Spleen (tissue), 11 donors: Measurements from ENCODE around the gene MUC13. TPM values are rescaled to one million over a fixed set of nuclear protein-coding genes. Genes with fewer than 3 reads are reported as not detected.

Experiments used
- DNase-seq: peaks from one replicate; pipeline ENCODE4 v3.0.0-alpha.2; 2020
- H3K27ac ChIP-seq, 8 donors: fragments of 200-600 bp; sonication (generic) in 7 of 8; 1 replicate in 4 of 8; 2 replicates in 4 of 8; pipeline versions ENCODE4 v1.5.0 to v1.8.0; 2016 to 2021; ENCODE audit warnings: inconsistent platforms in 4 of 8, mild to moderate bottlenecking in 4 of 8, moderate library complexity in 1 of 8
- H3K27me3 ChIP-seq, 7 donors: fragments of 200-600 bp; sonication (generic) in 6 of 7; replicated peaks in 1 of 7; 1 replicate in 4 of 7; 2 replicates in 3 of 7; pipeline versions ENCODE4 v1.5.0 to v1.8.0; 2016 to 2021; ENCODE audit warnings: inconsistent platforms in 3 of 7, mild to moderate bottlenecking in 1 of 7
- H3K36me3 ChIP-seq, 6 donors: fragments of 200-600 bp; sonication (generic) in 5 of 6; 1 replicate in 4 of 6; 2 replicates in 2 of 6; pipeline versions ENCODE4 v1.5.0 to v1.8.0; 2016 to 2021; ENCODE audit warnings: inconsistent platforms in 2 of 6
- H3K4me1 ChIP-seq, 6 donors: fragments of 200-600 bp; sonication (generic) in 5 of 6; 1 replicate in 3 of 6; 2 replicates in 3 of 6; pipeline versions ENCODE4 v1.5.0 to v1.8.0; 2016 to 2021; ENCODE audit warnings: inconsistent platforms in 3 of 6
- H3K4me3 ChIP-seq, 8 donors: fragments of 200-600 bp; sonication (generic) in 7 of 8; 1 replicate in 4 of 8; 2 replicates in 4 of 8; pipeline versions ENCODE4 v1.5.0 to v1.8.0; 2016 to 2021; ENCODE audit warnings: inconsistent platforms in 4 of 8, mild to moderate bottlenecking in 4 of 8, moderate library complexity in 2 of 8
- H3K9me3 ChIP-seq, 8 donors: fragments of 200-600 bp; sonication (generic) in 7 of 8; 1 replicate in 4 of 8; 2 replicates in 4 of 8; pipeline versions ENCODE4 v1.5.0 to v1.8.0; 2016 to 2021; ENCODE audit warnings: inconsistent platforms in 4 of 8
- CTCF ChIP-seq, 11 experiments: fragments of 200-600 bp in 7 of 11; fragments of 450-650 bp in 4 of 11; sonication (generic) in 4 of 11; IDR thresholded peaks in 8 of 11; conservative IDR thresholded peaks in 3 of 11; 1 replicate in 7 of 11; 2 replicates in 4 of 11; pipeline versions ENCODE4 v1.4.0 to v1.8.0; 2016 to 2021; ENCODE audit warnings: antibody characterized with exemption in 11 of 11, inconsistent platforms in 4 of 11, mild to moderate bottlenecking in 1 of 11
- POLR2A ChIP-seq, 3 donors: fragments of 450-650 bp; IDR thresholded peaks; one replicate each; pipeline ENCODE4 v1.5.1; 2017; ENCODE audit warnings: antibody characterized with exemption in 3 of 3, mild to moderate bottlenecking in 1 of 3
- POLR2AphosphoS5 ChIP-seq, 3 donors: sonication (generic); formaldehyde crosslinking; IDR thresholded peaks; one replicate each; pipeline ENCODE4 v1.5.1; 2017; ENCODE audit warnings: antibody characterized with exemption in 3 of 3
- WGBS, 5 donors: extraction: QIAGEN DNeasy Blood & Tissue Kit in 3 of 5; methylation state at CpG; one replicate each; pipeline versions ENCODE4 v1.1.5 to v1.1.7; 2013 to 2018; 5-methylcytosine and 5-hydroxymethylcytosine counted together
- intact Hi-C: fragments of 100-400 bp; cut with DNase I; formaldehyde crosslinking; loops from one replicate; pipeline ENCODE4 v1.15.0; 2023; ENCODE audit warnings: low total_unique reads
- polyA plus RNA-seq, 3 donors: library from polyadenylated mRNA; stranded (reverse); fragments of 200-250 nt; gene quantifications; one replicate each; pipeline ENCODE4 v1.2.1, GENCODE V29; 2013
- total RNA-seq, 7 donors: library from RNA; depleted of rRNA in 3 of 7; stranded (reverse); fragments of >200 nt in 3 of 7; fragmentation: NEBNext Ultra II Directional in 4 of 7; extraction: Animal tissue kit (Norgen Biotek cat#: 25700) in 4 of 7; gene quantifications; one replicate each; pipeline versions ENCODE4 v1.1.0 to v1.2.1, GENCODE V29; 2016 to 2021
- donor health status: healthy with polysubstance abuse.
- donor health status: DM: no; HTN: no; CAD: no; lungs with moderate emphysema.
- donor health status: DM: no; HTN: no; CAD: no.
- donor health status: Bipolar disorder and iron deficiency.
- donor health status: healthy.
- donor health status: DM: no; HTN: no; CAD: no.
- donor health status: DM: yes; HTN: yes; CAD: no.

MUC13 gene
- total and polyA plus RNA-seq, 10 donors, result 0.06 to 0.93 (median 0.17) TPM; not detected in 4

GRCh38 chr3:124969963-124970722, 35.6 kb upstream of the MUC13 start:
- peaks cover 0 to 8% (median 0%) of the 10 kb centered on the region in 6 donors for H3K4me1 ChIP-seq
- intact Hi-C loops, result no loop called here
- 92 to 97% (median 94%) methylated on average over 18 of the region's 18 CpGs for WGBS, 5 donors
- H3K4me3 ChIP-seq, result no peak overlapping the region
- no peaks in the 10 kb centered on the region for H3K27me3 ChIP-seq
- TF ChIP-seq POLR2A (IDR thresholded peaks at IDR 0.05) (no peak), CTCF (IDR thresholded peaks at IDR 0.05 in 8 of 11, conservative IDR thresholded peaks at IDR 0.05 in 3 of 11) (no peak), POLR2AphosphoS5 (IDR thresholded peaks at IDR 0.05) (peak in 1 of 3 donors; percentile 38)
- peak overlapping the region in 3 of 8 donors; percentile 5 to 69 (median 17) for H3K27ac ChIP-seq
- no peak for DNase-seq
- no peaks in the 10 kb centered on the region for H3K9me3 ChIP-seq
- H3K36me3 ChIP-seq, result peaks cover 0 to 74% (median 45%) of the 10 kb centered on the region in 6 donors

GRCh38 chr3:124969190-124969589, 34.6 kb upstream of the MUC13 start:
- Histone ChIP-seq H3K4me3 (no peak overlapping the region), H3K36me3 (peaks cover 0 to 67% (median 45%) of the 10 kb centered on the region in 6 donors), H3K9me3 (no peaks in the 10 kb centered on the region), H3K27me3 (no peaks in the 10 kb centered on the region), H3K27ac (peak overlapping the region in 4 of 8 donors; percentile 56 to 78 (median 64)), H3K4me1 (peaks cover 0 to 8% (median 0%) of the 10 kb centered on the region in 6 donors)
- intact Hi-C loops, result no loop called here
- no peak for TF ChIP-seq CTCF (IDR thresholded peaks at IDR 0.05 in 8 of 11, conservative IDR thresholded peaks at IDR 0.05 in 3 of 11)
- no peak for TF ChIP-seq POLR2A (IDR thresholded peaks at IDR 0.05)
- no peak for TF ChIP-seq POLR2AphosphoS5 (IDR thresholded peaks at IDR 0.05)
- WGBS, 5 donors, result 51 to 67% (median 62%) methylated on average over 8 of the region's 8 CpGs
- DNase-seq, result no peak

GRCh38 chr3:124967964-124968363, 33.4 kb upstream of the MUC13 start:
- H3K4me3 ChIP-seq, result no peak overlapping the region
- DNase-seq, result no peak
- peaks cover 0 to 55% (median 35%) of the 10 kb centered on the region in 6 donors for H3K36me3 ChIP-seq
- intact Hi-C loops, result no loop called here
- H3K27me3 ChIP-seq, result no peaks in the 10 kb centered on the region
- peak overlapping the region in 5 of 8 donors; percentile 55 to 78 (median 59) for H3K27ac ChIP-seq
- H3K9me3 ChIP-seq, result no peaks in the 10 kb centered on the region
- TF ChIP-seq POLR2A (IDR thresholded peaks at IDR 0.05), result no peak
- TF ChIP-seq POLR2AphosphoS5 (IDR thresholded peaks at IDR 0.05), result peak in 2 of 3 donors; percentile 25 to 46
- no peak for TF ChIP-seq CTCF (IDR thresholded peaks at IDR 0.05 in 8 of 11, conservative IDR thresholded peaks at IDR 0.05 in 3 of 11)
- WGBS, 5 donors, result 83 to 95% (median 89%) methylated on average over 5 to 10 of the region's 10 CpGs
- peaks cover 0 to 8% (median 0%) of the 10 kb centered on the region in 6 donors for H3K4me1 ChIP-seq
